Measurements from ENCODE around the gene POLRMT.
"Not testable (repeated sequence)": the region's sequence is repeated elsewhere in the genome, so short reads cannot be mapped to it uniquely, and the experiment has no call there.

POLRMT gene

GRCh38 chr19:611481-611868, 21.9 kb downstream of the POLRMT start:
- peak in 1 of 2 donors; percentile 30 for DNase-seq (ENCODE audit: low read depth in 2 of 2)

- DNase-seq (ENCODE audit: low read depth in 2 of 2) = no peak
Measured at GRCh38 chr19:610801-611480, 22.4 kb downstream of the POLRMT start.

- DNase-seq (ENCODE audit: low read depth in 2 of 2) = no peak
Measured at GRCh38 chr19:610071-610800, 23.1 kb downstream of the POLRMT start.

GRCh38 chr19:609004-609346, 24.4 kb downstream of the POLRMT start:
- DNase-seq (ENCODE audit: low read depth in 2 of 2) = no peak

GRCh38 chr19:608155-609003, 25.0 kb downstream of the POLRMT start:
- DNase-seq (ENCODE audit: low read depth in 2 of 2) = no peak

- DNase-seq (ENCODE audit: low read depth in 2 of 2) = no peak
Measured at GRCh38 chr19:607301-608154, 25.8 kb downstream of the POLRMT start.

- DNase-seq (ENCODE audit: low read depth in 2 of 2) = not testable (repeated sequence)
Measured at GRCh38 chr19:605061-605971, 28.0 kb downstream of the POLRMT start.

GRCh38 chr19:604355-604754, 29.0 kb downstream of the POLRMT start:
- no peak for DNase-seq (ENCODE audit: low read depth in 2 of 2)

GRCh38 chr19:603779-604178, 29.6 kb downstream of the POLRMT start:
- not testable (repeated sequence) for DNase-seq (ENCODE audit: low read depth in 2 of 2)

GRCh38 chr19:603302-603639, 30.1 kb downstream of the POLRMT start:
- not testable (repeated sequence) for DNase-seq (ENCODE audit: low read depth in 2 of 2)

GRCh38 chr19:602391-603301, 30.7 kb downstream of the POLRMT start:
- no peak for DNase-seq (ENCODE audit: low read depth in 2 of 2)

- DNase-seq (ENCODE audit: low read depth in 2 of 2) = no peak
Measured at GRCh38 chr19:601790-602189, 31.5 kb downstream of the POLRMT start.

GRCh38 chr19:601310-601709, 32.0 kb downstream of the POLRMT start:
- no peak for DNase-seq (ENCODE audit: low read depth in 2 of 2)

- no peak for DNase-seq (ENCODE audit: low read depth in 2 of 2)
Measured at GRCh38 chr19:597406-598315, 35.7 kb downstream of the POLRMT start.

GRCh38 chr19:596263-596655, 37.1 kb downstream of the POLRMT start:
- DNase-seq (ENCODE audit: low read depth in 2 of 2) = no peak

GRCh38 chr19:595326-596262, 37.7 kb downstream of the POLRMT start:
- no peak for DNase-seq (ENCODE audit: low read depth in 2 of 2)

GRCh38 chr19:594265-594870, 39.0 kb downstream of the POLRMT start:
- no peak for DNase-seq (ENCODE audit: low read depth in 2 of 2)

Measured in stimulated activated CD4-positive, alpha-beta T cell treated with anti-CD3 and anti-CD28 coated beads, Interleukin-1b, Interleukin-23, amount 100 ng/mL, for 1 hour (primary cell).